GM12878 (cell line): Measurements from ENCODE around the gene RSPH9. TPM values are rescaled to one million over a fixed set of nuclear protein-coding genes. Genes with fewer than 3 reads are reported as not detected.

ENCODE experiments used
- ATAC-seq: fragments of 200-7000 bp; cut with Tn5 transposase; 3 replicates; pipeline ENCODE4 v1.9.1; 2020; ENCODE audit warnings: mild to moderate bottlenecking, moderate library complexity
- BruUV-seq: library from RNA; stranded (reverse); fragments of 400-500 nt; replicated peaks from 2 replicates; lab custom pipeline; 2021; lab: Mats Ljungman, UMichigan
- CTCF ChIA-PET: fragments of 300-600 bp; sonication (Branson Sonifier 250); formaldehyde crosslinking; extraction: SDS; loops from one replicate; lab custom pipeline; 2021; ENCODE audit warnings: inconsistent platforms; lab: Yijun Ruan, JAX
- POLR2A ChIA-PET: fragments of 350-600 bp; formaldehyde crosslinking; extraction: SDS; loops from one replicate; lab custom pipeline; 2021; ENCODE audit warnings: inconsistent platforms; lab: Charles Lee
- RAD21 ChIA-PET: fragments of 300-600 bp; sonication (Branson Sonifier 250); formaldehyde crosslinking; loops from one replicate; lab custom pipeline; 2023; ENCODE audit warnings: antibody characterized with exemption; ENCODE audit not compliant: unreplicated experiment; lab: Charles Lee
- SMC1A ChIA-PET: fragments of 300-600 bp; sonication (Branson Sonifier 250); formaldehyde crosslinking; loops from one replicate; lab custom pipeline; 2023; ENCODE audit not compliant: unreplicated experiment, uncharacterized antibody; lab: Charles Lee
- DNase-seq: peaks from one replicate; pipeline ENCODE4 v3.0.0-alpha.2; 2011; ENCODE audit warnings: low read depth, low spot score
- FAIRE-seq: peaks from 3 replicates; lab custom pipeline; 2011; peaks lifted over from hg19 to GRCh38; lab: Jason Lieb, UNC
- H2AFZ ChIP-seq: 2 replicates; pipeline ENCODE4 v1.6.0; 2011; ENCODE audit warnings: low read depth, low read length, control low read depth; ENCODE audit not compliant: control insufficient read depth
- H3K27ac ChIP-seq: 2 replicates; pipeline ENCODE4 v1.5.1; 2011; ENCODE audit warnings: control low read depth; ENCODE audit not compliant: control insufficient read depth, insufficient read depth
- H3K27me3 ChIP-seq, 2 experiments: replicated peaks in 1 of 2; 2 replicates each; pipeline versions ENCODE4 v1.6.0 to v1.6.1; 2011; ENCODE audit warnings: low read length in 1 of 2; ENCODE audit not compliant: control insufficient read depth in 2 of 2, insufficient read depth in 2 of 2
- H3K36me3 ChIP-seq, 2 experiments: 2 replicates each; pipeline ENCODE4 v1.5.1; 2011; ENCODE audit warnings: low read length in 1 of 2; ENCODE audit not compliant: control insufficient read depth in 2 of 2, insufficient read depth in 2 of 2
- H3K4me1 ChIP-seq: 2 replicates; pipeline ENCODE4 v1.6.1; 2011; ENCODE audit warnings: mild to moderate bottlenecking, low read length, moderate library complexity, mixed read lengths; ENCODE audit not compliant: control insufficient read depth, insufficient read depth
- H3K4me2 ChIP-seq: 2 replicates; pipeline ENCODE4 v1.6.0; 2011; ENCODE audit warnings: control low read depth; ENCODE audit not compliant: control insufficient read depth, insufficient read depth
- H3K4me3 ChIP-seq: fragments of 200-600 bp; sonication (generic); 2 replicates; pipeline ENCODE4 v1.5.1; 2016
- H3K79me2 ChIP-seq: 2 replicates; pipeline ENCODE4 v1.6.0; 2011; ENCODE audit warnings: low read length; ENCODE audit not compliant: control insufficient read depth, insufficient read depth
- H3K9ac ChIP-seq: 2 replicates; pipeline ENCODE4 v1.8.0; 2011; ENCODE audit warnings: low read length, control low read depth, mixed read lengths; ENCODE audit not compliant: control insufficient read depth, insufficient read depth
- H3K9me3 ChIP-seq: replicated peaks from 3 replicates; pipeline ENCODE4 v1.5.1; 2011; ENCODE audit warnings: mild to moderate bottlenecking, low read length; ENCODE audit not compliant: control insufficient read depth, insufficient read depth
- H4K20me1 ChIP-seq: 2 replicates; pipeline ENCODE4 v1.6.0; 2011; ENCODE audit not compliant: control insufficient read depth, insufficient read depth
- ATF3 ChIP-seq: IDR thresholded peaks from 2 replicates; pipeline ENCODE4 v1.6.1; 2011; ENCODE audit warnings: low read depth, mild to moderate bottlenecking, low read length, moderate library complexity, borderline replicate concordance; ENCODE audit errors: extremely low read depth
- CTCF ChIP-seq, 3 experiments: IDR thresholded peaks in 2 of 3; conservative IDR thresholded peaks in 1 of 3; 2 replicates each; pipeline ENCODE4 v1.5.1; 2011; ENCODE audit warnings: low read depth in 3 of 3, low read length in 3 of 3, mild to moderate bottlenecking in 3 of 3, control low read depth in 2 of 3, moderate library complexity in 2 of 3, inconsistent platforms in 1 of 3, mixed read lengths in 1 of 3; ENCODE audit not compliant: control insufficient read depth in 2 of 3, insufficient read depth in 1 of 3; ENCODE audit errors: extremely low read depth in 1 of 3
- GABPA ChIP-seq: IDR thresholded peaks from 2 replicates; pipeline ENCODE4 v1.6.1; 2014; ENCODE audit warnings: antibody characterized with exemption, low read depth, mild to moderate bottlenecking, inconsistent platforms
- NR2F1 ChIP-seq: fragments of 450-650 bp; conservative IDR thresholded peaks from 2 replicates; pipeline ENCODE4 v1.6.1; 2017; ENCODE audit warnings: mild to moderate bottlenecking
- RELA ChIP-seq: fragments of 450-650 bp; IDR thresholded peaks from 2 replicates; pipeline ENCODE4 v1.8.0; 2014; ENCODE audit warnings: borderline replicate concordance; ENCODE audit not compliant: partially characterized antibody
- RFX5 ChIP-seq: IDR thresholded peaks from 2 replicates; pipeline ENCODE4 v1.6.1; 2011; ENCODE audit warnings: low read depth, low read length, improper control_type of control experiment
- SIX5 ChIP-seq: IDR thresholded peaks from 2 replicates; pipeline ENCODE4 v1.6.1; 2011; ENCODE audit warnings: mild to moderate bottlenecking, low read depth, low read length, moderate library complexity; ENCODE audit not compliant: severe bottlenecking
- STAT1 ChIP-seq: fragments of 450-650 bp; conservative IDR thresholded peaks from 2 replicates; pipeline ENCODE4 v1.6.1; 2014; ENCODE audit warnings: antibody characterized with exemption, mild to moderate bottlenecking
- TBL1XR1 ChIP-seq: IDR thresholded peaks from 2 replicates; pipeline ENCODE4 v1.6.1; 2012; ENCODE audit warnings: low read depth, low read length, improper control_type of control experiment
- USF2 ChIP-seq: IDR thresholded peaks from 2 replicates; pipeline ENCODE4 v1.6.1; 2011; ENCODE audit warnings: low read depth, low read length, improper control_type of control experiment, borderline replicate concordance
- ZBTB11 ChIP-seq: fragments of 450-650 bp; formaldehyde crosslinking; IDR thresholded peaks from 2 replicates; pipeline ENCODE4 v1.5.0; 2022; ENCODE audit warnings: mild to moderate bottlenecking, missing genetic modification characterization
- ZNF217 ChIP-seq: fragments of 450-650 bp; IDR thresholded peaks from 2 replicates; pipeline ENCODE4 v1.6.1; 2017; ENCODE audit warnings: antibody characterized with exemption, mild to moderate bottlenecking
- ZNF24 ChIP-seq: fragments of 450-650 bp; IDR thresholded peaks from 2 replicates; pipeline ENCODE4 v1.6.1; 2017; ENCODE audit warnings: antibody characterized with exemption, mild to moderate bottlenecking
- ZNF384 ChIP-seq: IDR thresholded peaks from 2 replicates; pipeline ENCODE4 v1.6.1; 2012; ENCODE audit warnings: low read depth, mild to moderate bottlenecking, low read length, improper control_type of control experiment, borderline replicate concordance
- WGBS: methylation state at CpG from one replicate; pipeline ENCODE4 v1.1.6; 2016; ENCODE audit warnings: low lambda C conversion rate; ENCODE audit not compliant: insufficient replicate concordance, insufficient coverage; ENCODE audit errors: missing lambda C conversion rate; 5-methylcytosine and 5-hydroxymethylcytosine counted together
- in situ Hi-C: fragments of 300-500 bp; cut with MboI; formaldehyde crosslinking; loops from 9 replicates; pipeline ENCODE4 v1.14.3; 2018; ENCODE audit warnings: mixed read lengths
- intact Hi-C: fragments of 100-400 bp; cut with micrococcal nuclease; formaldehyde crosslinking; loops from one replicate; pipeline ENCODE4 v1.14.2; 2022; ENCODE audit not compliant: unreplicated experiment
- polyA plus RNA-seq, 11 experiments: library from polyadenylated mRNA; depleted of rRNA in 4 of 11; unstranded in 6 of 11; stranded (reverse) in 5 of 11; fragments of >200 nt; fragmentation: Nextera tagmentation in 4 of 11; fragmentation: Illumina TruSeq in 1 of 11; extraction: Ambion mirVana in 4 of 11; extraction: Trizol in 1 of 11; gene quantifications; 1 replicate in 1 of 11; 2 replicates in 10 of 11; pipeline versions ENCODE4 v1.2.1 to v1.2.3, GENCODE V29; 2011 to 2016; ENCODE audit warnings: inconsistent platforms in 2 of 11, missing spikeins in 2 of 11, low read depth in 1 of 11
- total RNA-seq, 4 experiments: library from RNA; depleted of rRNA in 3 of 4; stranded (reverse); fragments of >200 nt in 3 of 4; fragmentation: Illumina TruSeq in 1 of 4; extraction: Trizol in 1 of 4; gene quantifications; 2 replicates each; pipeline versions ENCODE4 v1.2.1 to v1.2.3, GENCODE V29; 2013 to 2021

Gene RSPH9
- total and polyA plus RNA-seq, 10 of the 15 experiments (the other 5 are each of a cell fraction or from before 2014, with no cell fraction given), result 0.26 to 0.63 (median 0.36) TPM; not detected in 6

DNA sequence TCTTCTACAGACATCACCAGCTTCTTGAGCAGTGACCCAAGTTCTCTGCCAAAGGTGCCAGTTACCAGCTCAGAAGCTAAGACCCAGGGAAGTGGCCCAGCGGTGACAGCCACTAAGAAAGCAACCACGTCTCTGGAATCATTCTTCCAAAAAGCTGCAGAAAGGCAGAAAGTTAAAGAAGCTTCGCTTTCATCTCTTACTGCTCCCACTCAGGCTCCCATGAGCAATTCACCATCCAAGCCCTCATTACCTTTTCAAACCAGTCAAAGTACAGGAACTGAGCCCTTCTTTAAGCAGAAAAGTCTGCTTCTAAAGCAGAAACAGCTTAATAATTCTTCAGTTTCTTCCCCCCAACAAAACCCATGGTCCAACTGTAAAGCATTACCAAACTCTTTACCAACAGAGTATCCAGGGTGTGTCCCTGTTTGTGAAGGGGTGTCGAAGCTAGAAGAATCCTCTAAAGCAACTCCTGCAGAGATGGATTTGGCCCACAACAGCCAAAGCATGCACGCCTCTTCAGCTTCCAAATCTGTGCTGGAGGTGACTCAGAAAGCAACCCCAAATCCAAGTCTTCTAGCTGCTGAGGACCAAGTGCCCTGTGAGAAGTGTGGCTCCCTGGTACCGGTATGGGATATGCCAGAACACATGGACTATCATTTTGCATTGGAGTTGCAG lies 31.0 kb upstream of the RSPH9 start:
- POLR2A ChIA-PET, result no interaction called here
- Histone ChIP-seq H3K27ac (no peak overlapping the region), H3K4me3 (no peak overlapping the region), H3K4me1 (no peaks in the 10 kb centered on the region), H3K27me3 (no peaks in the 10 kb centered on the region), H3K9me3 (no peaks in the 10 kb centered on the region), H3K36me3 (peaks cover 13 to 30% of the 10 kb centered on the region in 2 experiments), H2AFZ (no peak overlapping the region), H3K9ac (no peak overlapping the region), H4K20me1 (no peaks in the 10 kb centered on the region), H3K79me2 (no peaks in the 10 kb centered on the region), H3K4me2 (no peak overlapping the region)
- ATAC-seq (no peak), DNase-seq (no peak), FAIRE-seq (no peak)
- intact Hi-C loops, result no loop called here
- in situ Hi-C loops, result no loop called here
- 90% methylated on average over 6 of the region's 6 CpGs for whole genome bisulfite sequencing
- TSS peak; percentile 54 for BruUV-seq
- CTCF ChIA-PET, result interaction anchor here (1.1 to 1.2 kb wide), 2 partner anchors 11 to 16 kb away, joined by 3 read pairs; no protein-coding TSS in a partner anchor
- RAD21 ChIA-PET, result no interaction called here
- SMC1A ChIA-PET, result interaction anchor here (0.9 to 1.3 kb wide), 3 partner anchors 21 to 53 kb away, joined by 3 read pairs; partner anchors contain the start of gene MAD2L1BP
- TF ChIP-seq STAT1 (no peak), GABPA (no peak), USF2 (no peak), ATF3 (no peak), CTCF (IDR thresholded peaks at IDR 0.05 in 2 of 3, conservative IDR thresholded peaks at IDR 0.05 in 1 of 3; ENCODE audit: control insufficient read depth in 2 of 3, extremely low read depth in 1 of 3, insufficient read depth in 1 of 3, low read depth in 3 of 3, low read length in 3 of 3) (no peak), RELA (no peak), ZNF217 (no peak), ZNF384 (no peak), RFX5 (no peak), NR2F1 (no peak), ZNF24 (no peak), ZBTB11 (CRISPR knock-in tag) (no peak), SIX5 (no peak), TBL1XR1 (no peak)
